OCI-LY3 (cell line): ENCODE measurements around the gene ZNF644.

Source experiments
- EZH2phosphoT487 ChIP-seq: fragments of 200-600 bp; shearing (Covaris generic); IDR thresholded peaks from 2 replicates; pipeline ENCODE4 v1.6.1; 2018; ENCODE audit warnings: antibody characterized with exemption, mixed run types, low read depth
- TF ChIP-seq, protein P1 (sequence below): fragments of 200-600, 300-600 bp; sonication (generic); IDR thresholded peaks from 2 replicates; pipeline ENCODE4 v1.5.1; 2014; ENCODE audit warnings: antibody characterized with exemption, low read length, low read depth

DNA sequence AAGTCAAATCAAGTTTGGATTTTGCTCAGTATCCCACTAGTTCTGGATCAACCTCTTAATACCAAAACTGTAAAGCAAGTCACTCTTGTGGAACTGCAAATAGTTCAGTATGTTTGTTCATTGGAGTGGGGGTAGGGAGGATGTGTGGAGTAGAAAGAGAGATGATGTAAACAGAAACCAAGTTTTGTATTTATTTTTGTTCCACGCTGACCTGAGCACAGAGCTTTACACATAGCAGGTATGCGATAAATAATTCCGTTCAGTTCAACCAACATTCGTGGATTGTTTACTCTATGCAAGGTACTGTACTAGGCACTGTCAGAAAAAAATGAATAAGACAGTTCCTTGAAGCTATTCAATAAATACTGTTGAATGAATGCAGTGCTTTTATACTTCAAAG lies 4.5 kb upstream of the ZNF644 start:
- TF ChIP-seq, protein P1, sequence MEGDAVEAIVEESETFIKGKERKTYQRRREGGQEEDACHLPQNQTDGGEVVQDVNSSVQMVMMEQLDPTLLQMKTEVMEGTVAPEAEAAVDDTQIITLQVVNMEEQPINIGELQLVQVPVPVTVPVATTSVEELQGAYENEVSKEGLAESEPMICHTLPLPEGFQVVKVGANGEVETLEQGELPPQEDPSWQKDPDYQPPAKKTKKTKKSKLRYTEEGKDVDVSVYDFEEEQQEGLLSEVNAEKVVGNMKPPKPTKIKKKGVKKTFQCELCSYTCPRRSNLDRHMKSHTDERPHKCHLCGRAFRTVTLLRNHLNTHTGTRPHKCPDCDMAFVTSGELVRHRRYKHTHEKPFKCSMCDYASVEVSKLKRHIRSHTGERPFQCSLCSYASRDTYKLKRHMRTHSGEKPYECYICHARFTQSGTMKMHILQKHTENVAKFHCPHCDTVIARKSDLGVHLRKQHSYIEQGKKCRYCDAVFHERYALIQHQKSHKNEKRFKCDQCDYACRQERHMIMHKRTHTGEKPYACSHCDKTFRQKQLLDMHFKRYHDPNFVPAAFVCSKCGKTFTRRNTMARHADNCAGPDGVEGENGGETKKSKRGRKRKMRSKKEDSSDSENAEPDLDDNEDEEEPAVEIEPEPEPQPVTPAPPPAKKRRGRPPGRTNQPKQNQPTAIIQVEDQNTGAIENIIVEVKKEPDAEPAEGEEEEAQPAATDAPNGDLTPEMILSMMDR = no peak
- no peak for TF ChIP-seq EZH2phosphoT487
